ENCODE measurements around the gene ZNF804A. TPM values are rescaled to one million over a fixed set of nuclear protein-coding genes. Genes with fewer than 3 reads are reported as not detected.

Gene ZNF804A
- total RNA-seq, 1 experiment from 2014 or later, result 4.3 TPM

DNA sequence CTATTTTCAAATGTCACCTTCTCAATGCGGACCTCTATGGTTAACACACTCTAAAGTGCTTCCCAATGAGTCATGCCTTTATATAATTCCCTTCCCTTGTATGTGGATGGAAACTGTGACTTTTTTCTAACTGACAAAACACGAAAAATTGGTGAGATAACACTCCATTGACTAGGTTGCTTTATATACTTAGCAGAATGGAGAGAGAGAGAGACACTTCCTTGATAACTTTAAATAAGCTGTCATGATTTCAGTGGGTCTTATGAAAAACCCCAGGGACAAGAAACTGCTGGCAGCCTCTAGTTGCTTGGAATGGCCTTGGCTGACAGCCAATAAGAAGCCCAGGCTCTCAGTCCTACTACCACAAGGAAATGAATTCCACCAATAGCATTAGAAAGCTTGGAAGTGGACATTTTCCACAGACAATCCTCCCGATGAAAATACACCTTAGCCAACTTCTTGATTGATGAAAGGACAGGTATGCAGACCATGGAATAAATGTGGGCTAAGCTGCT, 322.2 kb downstream of the ZNF804A start:
- DNase-seq (ENCODE audit: extremely low read depth, low read depth), result no peak

- no peak for DNase-seq (ENCODE audit: extremely low read depth, low read depth)
These were observed 323.3 kb downstream of the ZNF804A start for GRCh38 chr2:184921676-184922075.

GRCh38 chr2:184923751-184924150, 325.4 kb downstream of the ZNF804A start:
- DNase-seq (ENCODE audit: extremely low read depth, low read depth), result no peak

GRCh38 chr2:184927040-184927439, 328.7 kb downstream of the ZNF804A start:
- no peak for DNase-seq (ENCODE audit: extremely low read depth, low read depth)

DNA sequence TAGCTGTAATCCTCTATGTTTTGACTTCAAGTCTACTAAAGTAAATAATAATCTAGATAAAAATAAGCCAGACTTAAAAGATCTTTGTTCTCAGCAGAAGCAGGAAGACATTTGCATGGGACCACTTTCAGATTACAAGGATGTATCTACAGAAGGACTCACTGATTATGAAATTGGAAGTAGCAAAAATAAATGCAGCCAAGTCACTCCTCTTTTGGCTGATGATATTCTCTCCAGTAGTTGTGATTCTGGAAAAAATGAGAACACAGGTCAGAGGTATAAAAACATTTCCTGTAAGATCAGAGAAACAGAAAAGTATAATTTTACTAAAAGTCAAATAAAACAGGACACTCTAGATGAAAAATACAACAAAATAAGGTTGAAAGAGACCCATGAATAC, 338.4 kb downstream of the ZNF804A start:
- no peak for DNase-seq (ENCODE audit: extremely low read depth, low read depth)

DNA sequence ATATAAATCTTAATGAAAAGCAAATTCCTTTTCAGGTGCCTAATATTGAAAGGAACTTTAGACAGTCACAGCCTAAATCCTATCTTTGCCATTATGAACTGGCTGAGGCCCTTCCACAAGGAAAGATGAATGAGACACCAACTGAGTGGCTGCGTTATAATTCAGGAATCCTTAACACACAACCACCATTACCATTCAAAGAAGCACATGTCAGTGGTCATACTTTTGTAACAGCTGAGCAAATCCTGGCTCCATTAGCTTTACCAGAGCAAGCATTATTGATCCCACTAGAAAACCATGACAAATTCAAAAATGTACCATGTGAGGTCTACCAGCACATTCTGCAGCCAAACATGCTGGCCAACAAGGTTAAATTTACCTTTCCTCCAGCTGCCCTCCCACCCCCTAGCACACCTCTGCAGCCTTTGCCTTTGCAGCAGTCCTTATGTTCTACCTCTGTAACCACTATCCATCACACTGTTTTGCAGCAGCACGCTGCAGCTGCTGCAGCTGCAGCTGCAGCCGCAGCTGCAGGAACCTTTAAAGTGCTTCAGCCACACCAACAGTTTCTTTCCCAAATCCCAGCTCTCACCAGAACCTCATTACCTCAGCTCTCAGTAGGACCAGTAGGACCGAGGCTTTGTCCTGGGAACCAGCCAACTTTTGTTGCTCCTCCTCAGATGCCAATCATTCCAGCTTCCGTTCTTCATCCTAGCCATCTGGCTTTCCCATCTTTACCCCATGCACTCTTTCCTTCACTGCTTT, 340.1 kb downstream of the ZNF804A start:
- no peak for DNase-seq (ENCODE audit: extremely low read depth, low read depth)

DNA sequence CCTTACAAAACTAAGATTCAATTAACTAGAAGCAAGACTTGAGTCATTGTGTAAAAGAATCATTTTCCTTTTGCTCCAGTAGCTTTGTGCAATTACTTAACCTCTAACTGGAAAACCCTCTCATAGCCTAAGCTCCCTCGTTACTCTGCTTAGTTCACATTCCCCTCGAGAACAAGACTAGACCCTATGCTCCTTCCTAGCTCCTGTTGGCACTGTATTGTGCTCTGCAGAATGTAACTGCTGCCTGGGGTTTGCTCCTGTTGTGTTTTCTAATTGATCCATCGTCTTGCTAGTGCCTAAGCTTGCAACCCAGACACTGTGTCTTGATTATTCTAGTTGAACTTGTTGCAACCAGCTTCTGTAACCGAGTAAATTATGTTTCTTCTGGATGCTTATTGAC, 347.0 kb downstream of the ZNF804A start:
- DNase-seq (ENCODE audit: extremely low read depth, low read depth), result no peak

DNA sequence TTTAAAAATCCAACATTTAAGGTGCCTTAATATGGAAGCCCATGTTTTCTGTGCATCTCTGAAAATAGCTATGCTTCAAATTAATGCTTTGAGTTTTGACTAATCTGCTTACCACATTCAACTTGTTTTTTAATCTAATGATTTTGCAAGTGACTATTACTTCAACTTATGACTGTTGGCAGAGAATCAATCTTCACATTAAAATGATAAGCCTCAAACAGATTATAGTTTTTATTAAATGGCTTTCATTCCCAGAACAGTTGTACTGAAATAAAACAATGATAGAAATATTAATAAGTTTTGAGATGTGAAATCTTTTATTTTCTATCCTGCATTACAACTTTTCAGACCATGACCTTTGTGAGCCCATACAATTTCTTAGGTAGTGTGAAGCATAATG, 347.5 kb downstream of the ZNF804A start:
- no peak for DNase-seq (ENCODE audit: extremely low read depth, low read depth)

DNA sequence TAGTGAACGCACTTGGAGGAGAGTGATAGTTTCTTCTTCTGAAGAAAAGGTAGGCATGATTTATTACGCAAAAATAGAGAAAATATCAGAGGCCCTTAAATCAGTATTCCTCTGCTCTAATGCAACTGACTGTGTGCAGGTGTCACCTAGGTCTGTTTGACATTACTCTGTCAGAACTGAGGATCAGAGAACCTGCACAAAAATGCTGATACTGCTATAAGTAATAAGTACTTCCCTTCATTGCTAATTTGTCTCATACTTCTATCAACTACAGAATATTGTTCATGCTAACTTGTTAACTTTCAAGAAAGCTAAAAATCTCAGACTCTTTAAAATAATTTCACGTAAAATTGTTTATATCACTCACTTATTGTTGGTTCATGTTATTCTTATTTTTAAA, 358.5 kb downstream of the ZNF804A start:
- no peak for DNase-seq (ENCODE audit: extremely low read depth, low read depth)

GRCh38 chr2:184971546-184972068, 373.3 kb downstream of the ZNF804A start:
- no peak for DNase-seq (ENCODE audit: extremely low read depth, low read depth)

Measured in NCI-H460 (cell line).